Measurements from ENCODE around the gene GFER. TPM values are rescaled to one million over a fixed set of nuclear protein-coding genes. Genes with fewer than 3 reads are reported as not detected.

GFER gene
- total RNA-seq, 1 donor from 2014 or later = 30.0 TPM

- TF ChIP-seq CTCF (IDR thresholded peaks at IDR 0.05; ENCODE audit: unreplicated experiment) = no peak
- Mint-ChIP-seq H3K4me3 (ENCODE audit: unreplicated experiment) (no peak overlapping the region), H3K27ac (ENCODE audit: unreplicated experiment) (no peak overlapping the region)
These were observed 21.7 kb downstream of the GFER start for GRCh38 chr16:2005646-2006045.

GRCh38 chr16:2006317-2006716 is 22.3 kb downstream of the GFER start:
- H3K27ac Mint-ChIP-seq (ENCODE audit: unreplicated experiment) = no peak overlapping the region
- peaks cover 11% of the 10 kb centered on the region for H3K27me3 Mint-ChIP-seq (ENCODE audit: unreplicated experiment)
- no peak for DNase-seq (ENCODE audit: low spot score)
- no peak for TF ChIP-seq CTCF (IDR thresholded peaks at IDR 0.05; ENCODE audit: unreplicated experiment)
- H3K4me3 Mint-ChIP-seq (ENCODE audit: unreplicated experiment) = no peak overlapping the region
- H3K9me3 Mint-ChIP-seq (ENCODE audit: unreplicated experiment) = no peaks in the 10 kb centered on the region
- H3K4me1 Mint-ChIP-seq (ENCODE audit: unreplicated experiment) = peaks cover 21% of the 10 kb centered on the region
- H3K36me3 Mint-ChIP-seq (ENCODE audit: low read depth, unreplicated experiment) = peaks cover 6% of the 10 kb centered on the region

More at GRCh38 chr16:2005646-2006045, 21.7 kb downstream of the GFER start:
- Mint-ChIP-seq H3K36me3 (ENCODE audit: low read depth, unreplicated experiment) (peaks cover 6% of the 10 kb centered on the region), H3K9me3 (ENCODE audit: unreplicated experiment) (no peaks in the 10 kb centered on the region), H3K27me3 (ENCODE audit: unreplicated experiment) (peaks cover 11% of the 10 kb centered on the region), H3K4me1 (ENCODE audit: unreplicated experiment) (peaks cover 21% of the 10 kb centered on the region)
- no peak for DNase-seq (ENCODE audit: low spot score)

GRCh38 chr16:2007081-2007836 is 23.3 kb downstream of the GFER start:
- Mint-ChIP-seq H3K27ac (ENCODE audit: unreplicated experiment) (no peak overlapping the region), H3K36me3 (ENCODE audit: low read depth, unreplicated experiment) (peaks cover 6% of the 10 kb centered on the region), H3K4me3 (ENCODE audit: unreplicated experiment) (peak overlapping the region; percentile 83), H3K4me1 (ENCODE audit: unreplicated experiment) (peaks cover 21% of the 10 kb centered on the region), H3K9me3 (ENCODE audit: unreplicated experiment) (no peaks in the 10 kb centered on the region), H3K27me3 (ENCODE audit: unreplicated experiment) (peaks cover 11% of the 10 kb centered on the region)
- no peak for DNase-seq (ENCODE audit: low spot score)
- TF ChIP-seq CTCF (IDR thresholded peaks at IDR 0.05; ENCODE audit: unreplicated experiment) = no peak

GRCh38 chr16:2008009-2008526 is 24.1 kb downstream of the GFER start:
- peaks cover 6% of the 10 kb centered on the region for H3K36me3 Mint-ChIP-seq (ENCODE audit: low read depth, unreplicated experiment)
- H3K9me3 Mint-ChIP-seq (ENCODE audit: unreplicated experiment) = no peaks in the 10 kb centered on the region
- no peak for TF ChIP-seq CTCF (IDR thresholded peaks at IDR 0.05; ENCODE audit: unreplicated experiment)
- peaks cover 21% of the 10 kb centered on the region for H3K4me1 Mint-ChIP-seq (ENCODE audit: unreplicated experiment)
- H3K27me3 Mint-ChIP-seq (ENCODE audit: unreplicated experiment) = peaks cover 9% of the 10 kb centered on the region
- no peak for DNase-seq (ENCODE audit: low spot score)
- H3K4me3 Mint-ChIP-seq (ENCODE audit: unreplicated experiment) = peak overlapping the region; percentile 93
- no peak overlapping the region for H3K27ac Mint-ChIP-seq (ENCODE audit: unreplicated experiment)

GRCh38 chr16:2008631-2009163 is 24.7 kb downstream of the GFER start:
- no peak for DNase-seq (ENCODE audit: low spot score)
- no peaks in the 10 kb centered on the region for H3K9me3 Mint-ChIP-seq (ENCODE audit: unreplicated experiment)
- peaks cover 11% of the 10 kb centered on the region for H3K27me3 Mint-ChIP-seq (ENCODE audit: unreplicated experiment)
- peak overlapping the region; percentile 93 for H3K4me3 Mint-ChIP-seq (ENCODE audit: unreplicated experiment)
- peaks cover 21% of the 10 kb centered on the region for H3K4me1 Mint-ChIP-seq (ENCODE audit: unreplicated experiment)
- no peak for TF ChIP-seq CTCF (IDR thresholded peaks at IDR 0.05; ENCODE audit: unreplicated experiment)
- peaks cover 6% of the 10 kb centered on the region for H3K36me3 Mint-ChIP-seq (ENCODE audit: low read depth, unreplicated experiment)
- peak overlapping the region; percentile 1 for H3K27ac Mint-ChIP-seq (ENCODE audit: unreplicated experiment)
